Loucy (cell line): ENCODE results near the gene C17orf113.

Experiments used
- EZH2phosphoT487 ChIP-seq: fragments of 200-600 bp; IDR thresholded peaks from 2 replicates; pipeline ENCODE4 v1.6.1; 2018; ENCODE audit warnings: antibody characterized with exemption, mild to moderate bottlenecking, moderate library complexity, borderline replicate concordance
- TF ChIP-seq, protein P1 (sequence below): fragments of 200-600 bp; sonication (generic); conservative IDR thresholded peaks from 2 replicates; pipeline ENCODE4 v1.5.1; 2014; ENCODE audit warnings: mild to moderate bottlenecking, antibody characterized with exemption, low read length

DNA sequence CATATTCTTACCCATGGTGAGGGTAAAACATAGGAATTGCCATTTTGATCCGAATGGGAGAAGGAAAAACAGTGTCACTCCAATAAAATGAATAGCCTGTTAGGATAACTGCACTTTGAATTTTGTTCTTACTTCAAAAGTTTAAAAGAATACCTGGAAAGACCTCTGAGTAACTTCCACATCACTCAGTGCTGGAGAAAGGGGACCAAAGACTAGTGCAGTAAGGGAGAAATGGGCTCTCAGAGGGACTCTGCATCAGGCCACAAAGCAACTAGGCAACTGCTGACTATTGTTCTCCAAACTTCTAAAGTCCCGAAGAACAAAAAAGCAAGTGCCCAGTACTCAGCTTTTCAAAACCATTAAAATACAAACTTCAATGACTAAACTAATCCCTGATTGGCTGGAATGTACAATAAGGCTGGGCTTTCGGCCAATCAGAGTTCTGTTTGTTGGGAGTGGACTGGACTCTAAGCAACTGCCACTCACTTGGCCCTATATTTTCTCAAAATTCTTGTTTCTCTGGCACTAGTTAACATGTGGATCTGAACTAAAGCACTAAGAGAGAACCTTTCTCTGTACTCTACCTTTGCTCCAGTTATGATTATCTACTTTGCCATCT is 39.4 kb downstream of the C17orf113 start:
- no peak for TF ChIP-seq EZH2phosphoT487
- TF ChIP-seq, protein P1, sequence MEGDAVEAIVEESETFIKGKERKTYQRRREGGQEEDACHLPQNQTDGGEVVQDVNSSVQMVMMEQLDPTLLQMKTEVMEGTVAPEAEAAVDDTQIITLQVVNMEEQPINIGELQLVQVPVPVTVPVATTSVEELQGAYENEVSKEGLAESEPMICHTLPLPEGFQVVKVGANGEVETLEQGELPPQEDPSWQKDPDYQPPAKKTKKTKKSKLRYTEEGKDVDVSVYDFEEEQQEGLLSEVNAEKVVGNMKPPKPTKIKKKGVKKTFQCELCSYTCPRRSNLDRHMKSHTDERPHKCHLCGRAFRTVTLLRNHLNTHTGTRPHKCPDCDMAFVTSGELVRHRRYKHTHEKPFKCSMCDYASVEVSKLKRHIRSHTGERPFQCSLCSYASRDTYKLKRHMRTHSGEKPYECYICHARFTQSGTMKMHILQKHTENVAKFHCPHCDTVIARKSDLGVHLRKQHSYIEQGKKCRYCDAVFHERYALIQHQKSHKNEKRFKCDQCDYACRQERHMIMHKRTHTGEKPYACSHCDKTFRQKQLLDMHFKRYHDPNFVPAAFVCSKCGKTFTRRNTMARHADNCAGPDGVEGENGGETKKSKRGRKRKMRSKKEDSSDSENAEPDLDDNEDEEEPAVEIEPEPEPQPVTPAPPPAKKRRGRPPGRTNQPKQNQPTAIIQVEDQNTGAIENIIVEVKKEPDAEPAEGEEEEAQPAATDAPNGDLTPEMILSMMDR, result no peak
